B cell (primary cell): ENCODE measurements around the gene TUBA4B. TPM values are rescaled to one million over a fixed set of nuclear protein-coding genes. Genes with fewer than 3 reads are reported as not detected.

Experiments used
- ATAC-seq: fragments of 200-7000 bp; cut with Tn5 transposase; one replicate; pipeline ENCODE4 v1.10.0; 2021; ENCODE audit warnings: low read depth, mild to moderate bottlenecking, moderate number of reproducible peaks, moderate library complexity
- CTCF ChIA-PET: fragments of 350-600 bp; sonication (Branson Sonifier 250); formaldehyde crosslinking; loops from one replicate; lab custom pipeline; 2021; ENCODE audit warnings: antibody characterized with exemption, inconsistent platforms; lab: Charles Lee
- POLR2A ChIA-PET: fragments of 350-600 bp; sonication (Branson Sonifier 250); formaldehyde crosslinking; loops from one replicate; lab custom pipeline; 2021; ENCODE audit warnings: antibody characterized with exemption; lab: Charles Lee
- DNase-seq: peaks from one replicate; pipeline ENCODE4 v3.0.0; 2013
- H2AFZ ChIP-seq: 2 replicates; pipeline ENCODE4 v1.6.1; 2012; ENCODE audit warnings: mild to moderate bottlenecking, low read depth, low read length; ENCODE audit not compliant: insufficient read depth, poor library complexity, severe bottlenecking
- H3K27ac ChIP-seq, 2 donors: 1 replicate in 1 of 2; 2 replicates in 1 of 2; pipeline ENCODE4 v1.5.1; 2012 to 2013; ENCODE audit warnings: low read length in 2 of 2, mild to moderate bottlenecking in 2 of 2, moderate library complexity in 1 of 2
- H3K27me3 ChIP-seq, 4 experiments: fragments of 200-600 bp in 1 of 4; sonication (generic) in 1 of 4; replicated peaks in 1 of 4; 1 replicate in 2 of 4; 2 replicates in 2 of 4; pipeline versions ENCODE4 v1.6.1 to v1.7.0; 2013 to 2016; ENCODE audit warnings: low read length in 3 of 4, mild to moderate bottlenecking in 2 of 4, mixed read lengths in 1 of 4, moderate library complexity in 1 of 4; ENCODE audit not compliant: insufficient read depth in 4 of 4, control insufficient read depth in 3 of 4; ENCODE audit errors: control extremely low read depth in 1 of 4
- H3K36me3 ChIP-seq, 2 experiments: replicated peaks in 1 of 2; 1 replicate in 1 of 2; 2 replicates in 1 of 2; pipeline versions ENCODE4 v1.6.1 to v1.7.1; 2013; ENCODE audit warnings: low read length in 1 of 2; ENCODE audit not compliant: insufficient read depth in 2 of 2, control insufficient read depth in 1 of 2; ENCODE audit errors: control extremely low read depth in 1 of 2, extremely low read depth in 1 of 2
- H3K4me1 ChIP-seq, 2 donors: fragments of 200-600 bp in 1 of 2; sonication (generic) in 1 of 2; 1 replicate in 1 of 2; 2 replicates in 1 of 2; pipeline versions ENCODE4 v1.5.1 to v1.6.1; 2013 to 2017; ENCODE audit warnings: low read length in 2 of 2; ENCODE audit not compliant: control insufficient read depth in 2 of 2, insufficient read depth in 2 of 2
- H3K4me2 ChIP-seq: replicated peaks from 2 replicates; pipeline ENCODE3; 2012; ENCODE audit warnings: mild to moderate bottlenecking, low read depth, low read length; ENCODE audit not compliant: poor library complexity, severe bottlenecking
- H3K4me3 ChIP-seq, 5 experiments: fragments of 200-600 bp in 1 of 5; sonication (generic) in 1 of 5; 1 replicate in 3 of 5; 2 replicates in 2 of 5; pipeline versions ENCODE4 v1.5.1 to v1.7.0; 2011 to 2016; ENCODE audit warnings: low read length in 4 of 5, mild to moderate bottlenecking in 4 of 5, low read depth in 2 of 5, control low read depth in 1 of 5, moderate library complexity in 1 of 5; ENCODE audit not compliant: insufficient read depth in 1 of 5; ENCODE audit errors: control extremely low read depth in 1 of 5, extremely low read depth in 1 of 5
- H3K79me2 ChIP-seq: fragments of 200-600 bp; sonication (generic); one replicate; pipeline ENCODE4 v1.6.0; 2016; ENCODE audit warnings: low read length; ENCODE audit not compliant: control insufficient read depth, insufficient read depth
- H3K9ac ChIP-seq: fragments of 200-600 bp; sonication (generic); 2 replicates; pipeline ENCODE4 v1.6.1; 2017; ENCODE audit warnings: mild to moderate bottlenecking, low read length, moderate library complexity
- H3K9me3 ChIP-seq, 3 donors: one replicate each; pipeline versions ENCODE4 v1.6.1 to v1.7.1; 2013; ENCODE audit warnings: low read length in 2 of 3; ENCODE audit not compliant: control insufficient read depth in 2 of 3, insufficient read depth in 1 of 3; ENCODE audit errors: control extremely low read depth in 1 of 3
- H4K20me1 ChIP-seq: 2 replicates; pipeline ENCODE4 v1.6.0; 2012; ENCODE audit warnings: mild to moderate bottlenecking, low read length; ENCODE audit not compliant: insufficient read depth, control insufficient read depth, poor library complexity, severe bottlenecking
- H3K27ac Mint-ChIP-seq: one replicate; pipeline ENCODE4 v1.8.0; 2021; ENCODE audit warnings: mixed read lengths
- H3K27me3 Mint-ChIP-seq: one replicate; pipeline ENCODE4 v1.8.0; 2021; ENCODE audit warnings: mixed read lengths
- H3K4me1 Mint-ChIP-seq: one replicate; pipeline ENCODE4 v1.8.0; 2021; ENCODE audit warnings: mixed read lengths
- H3K4me3 Mint-ChIP-seq: one replicate; pipeline ENCODE4 v1.8.0; 2021; ENCODE audit warnings: mixed read lengths
- H3K9me3 Mint-ChIP-seq: one replicate; pipeline ENCODE4 v1.8.0; 2022; ENCODE audit warnings: mixed read lengths; ENCODE audit not compliant: insufficient read depth
- EZH2 ChIP-seq: IDR thresholded peaks from 2 replicates; pipeline ENCODE4 v1.6.1; 2012; ENCODE audit warnings: borderline replicate concordance, low read depth, mild to moderate bottlenecking, moderate library complexity, low read length; ENCODE audit not compliant: insufficient read depth, poor library complexity, severe bottlenecking
- WGBS: methylation state at CpG from one replicate; pipeline ENCODE4 v1.1.5; 2013; ENCODE audit warnings: missing lambda C conversion rate; ENCODE audit not compliant: insufficient coverage; 5-methylcytosine and 5-hydroxymethylcytosine counted together
- intact Hi-C: fragments of 100-400 bp; cut with micrococcal nuclease; formaldehyde crosslinking; loops from one replicate; pipeline ENCODE4 v1.10.0; 2022
- polyA plus RNA-seq: library from polyadenylated mRNA; depleted of rRNA; stranded (reverse); fragments of >200 nt; gene quantifications from 2 replicates; pipeline ENCODE4 v1.2.3, GENCODE V29; 2012
- total RNA-seq, 2 donors: library from RNA; stranded (reverse); fragments of 120-200 nt in 1 of 2; gene quantifications; 1 replicate in 1 of 2; 2 replicates in 1 of 2; pipeline versions ENCODE4 v1.2.3 to v1.2.4, GENCODE V29; 2013 to 2022
- TF ChIP-seq, protein P1 (sequence below): fragments of 200-600 bp; IDR thresholded peaks from one replicate; pipeline ENCODE4 v1.8.0; 2022; ENCODE audit warnings: antibody characterized with exemption, mild to moderate bottlenecking

The TUBA4B gene
- total and polyA plus RNA-seq, 2 donors (not counting 1 experiment from before 2014, with no cell fraction given) = not detected

DNA sequence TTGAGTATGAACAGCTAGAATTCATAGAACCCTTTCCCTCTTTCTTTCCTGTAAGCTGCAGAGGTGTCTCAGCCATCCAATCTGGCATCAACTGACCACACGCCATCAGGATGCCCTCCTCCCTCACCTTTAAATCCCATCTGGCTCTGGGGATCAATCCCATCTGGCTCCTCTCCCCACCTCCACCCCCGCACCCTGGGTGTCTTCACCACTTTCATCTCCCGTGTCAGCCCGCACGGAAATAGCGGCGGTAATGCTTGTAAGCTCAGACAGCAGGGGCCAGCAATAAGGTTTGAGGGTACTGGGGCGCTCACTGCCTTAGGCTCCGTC lies 508 bp upstream of the TUBA4B start:
- no peak for ATAC-seq
- peak overlapping the region; percentile 83 to 97 (median 90) for H3K4me3 ChIP-seq
- peak overlapping the region; percentile 67 to 93 for H3K27ac ChIP-seq
- peak overlapping the region; percentile 25 for H2AFZ ChIP-seq
- no peak for DNase-seq
- Mint-ChIP-seq H3K27ac (peak overlapping the region; percentile 96), H3K9me3 (no peaks in the 10 kb centered on the region), H3K27me3 (no peaks in the 10 kb centered on the region), H3K4me1 (peaks cover 63% of the 10 kb centered on the region), H3K4me3 (peak overlapping the region; percentile 87)
- peak overlapping the region; percentile 90 for H3K9ac ChIP-seq
- H3K4me1 ChIP-seq = peaks cover 48 to 58% of the 10 kb centered on the region in 2 donors
- H4K20me1 ChIP-seq = peaks cover 22% of the 10 kb centered on the region
- WGBS = 7% methylated on average over 9 of the region's 9 CpGs
- H3K9me3 ChIP-seq = no peaks in the 10 kb centered on the region
- H3K79me2 ChIP-seq = peaks cover 50% of the 10 kb centered on the region
- intact Hi-C loops = loop anchor here (5.0 kb wide), 1 partner anchor 1035 kb away; the partner anchor contains the start of gene ARPC2
- peaks cover 2 to 31% of the 10 kb centered on the region in 2 experiments for H3K36me3 ChIP-seq
- peak overlapping the region; percentile 100 for H3K4me2 ChIP-seq
- no peaks in the 10 kb centered on the region for H3K27me3 ChIP-seq
- no peak for TF ChIP-seq EZH2
- TF ChIP-seq, protein P1, sequence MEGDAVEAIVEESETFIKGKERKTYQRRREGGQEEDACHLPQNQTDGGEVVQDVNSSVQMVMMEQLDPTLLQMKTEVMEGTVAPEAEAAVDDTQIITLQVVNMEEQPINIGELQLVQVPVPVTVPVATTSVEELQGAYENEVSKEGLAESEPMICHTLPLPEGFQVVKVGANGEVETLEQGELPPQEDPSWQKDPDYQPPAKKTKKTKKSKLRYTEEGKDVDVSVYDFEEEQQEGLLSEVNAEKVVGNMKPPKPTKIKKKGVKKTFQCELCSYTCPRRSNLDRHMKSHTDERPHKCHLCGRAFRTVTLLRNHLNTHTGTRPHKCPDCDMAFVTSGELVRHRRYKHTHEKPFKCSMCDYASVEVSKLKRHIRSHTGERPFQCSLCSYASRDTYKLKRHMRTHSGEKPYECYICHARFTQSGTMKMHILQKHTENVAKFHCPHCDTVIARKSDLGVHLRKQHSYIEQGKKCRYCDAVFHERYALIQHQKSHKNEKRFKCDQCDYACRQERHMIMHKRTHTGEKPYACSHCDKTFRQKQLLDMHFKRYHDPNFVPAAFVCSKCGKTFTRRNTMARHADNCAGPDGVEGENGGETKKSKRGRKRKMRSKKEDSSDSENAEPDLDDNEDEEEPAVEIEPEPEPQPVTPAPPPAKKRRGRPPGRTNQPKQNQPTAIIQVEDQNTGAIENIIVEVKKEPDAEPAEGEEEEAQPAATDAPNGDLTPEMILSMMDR = no peak
- ChIA-PET POLR2A (interaction anchor here (0.5 to 4.2 kb wide), 13 partner anchors 7 to 372 kb away, joined by 3 to 106 read pairs (median 6); partner anchors contain the start of genes ABCB6, ANKZF1, ATG9A and CNPPD1), CTCF (interaction anchor here (0.6 to 7.6 kb wide), 11 partner anchors 16 to 81 kb away, joined by 3 to 97 read pairs (median 5); partner anchors contain the start of genes ABCB6, ANKZF1, ATG9A and DNAJB2)
